Measurements from ENCODE around the gene CDC14A.

- TF ChIP-seq POLR2A (IDR thresholded peaks at IDR 0.05; ENCODE audit: low read depth), result no peak
- TF ChIP-seq CTCF (IDR thresholded peaks at IDR 0.05), result no peak
Measured at GRCh38 chr1:100452641-100453040, 100.3 kb downstream of the CDC14A start.
